HepG2 (cell line): Measurements from ENCODE around the gene ZNF524. TPM values are rescaled to one million over a fixed set of nuclear protein-coding genes. Genes with fewer than 3 reads are reported as not detected.

Experiments used
- BORCS8-MEF2B ChIP-seq: sonication (generic); formaldehyde crosslinking; IDR thresholded peaks from 2 replicates; pipeline ENCODE4 v1.8.0; 2022; ENCODE audit warnings: mild to moderate bottlenecking, missing genetic modification reagents
- DMAP1 ChIP-seq: IDR thresholded peaks from 2 replicates; pipeline ENCODE4 v1.6.1; 2016
- ELF1 ChIP-seq: sonication (generic); formaldehyde crosslinking; IDR thresholded peaks from 2 replicates; pipeline ENCODE4 v1.4.0; 2020; ENCODE audit warnings: missing genetic modification reagents
- ISX ChIP-seq: sonication (generic); formaldehyde crosslinking; conservative IDR thresholded peaks from 2 replicates; pipeline ENCODE4 v1.5.0; 2020; ENCODE audit warnings: missing genetic modification reagents
- MIER2 ChIP-seq: IDR thresholded peaks from 2 replicates; pipeline ENCODE4 v1.6.1; 2016; ENCODE audit warnings: missing biosample characterization, missing genetic modification reagents
- NFKBIZ ChIP-seq: IDR thresholded peaks from 2 replicates; pipeline ENCODE4 v1.6.1; 2018; ENCODE audit warnings: missing genetic modification reagents, missing compliant biosample characterization
- NKX3-1 ChIP-seq: sonication (generic); formaldehyde crosslinking; IDR thresholded peaks from 2 replicates; pipeline ENCODE4 v1.5.0; 2020; ENCODE audit warnings: missing genetic modification reagents
- RERE ChIP-seq: IDR thresholded peaks from 2 replicates; pipeline ENCODE4 v1.6.1; 2016; ENCODE audit warnings: low read depth, missing genetic modification reagents, missing compliant biosample characterization
- SYNCRIP ChIP-seq: fragments of 200-400 bp; formaldehyde crosslinking; IDR thresholded peaks from 2 replicates; pipeline ENCODE4 v1.6.1; 2018; ENCODE audit warnings: mild to moderate bottlenecking, low read depth, low read length; ENCODE audit not compliant: insufficient read depth
- THAP8 ChIP-seq: sonication (generic); formaldehyde crosslinking; IDR thresholded peaks from 2 replicates; pipeline ENCODE4 v1.5.1; 2020; ENCODE audit warnings: missing genetic modification reagents, mild to moderate bottlenecking, borderline replicate concordance
- ZNF563 ChIP-seq: sonication (generic); formaldehyde crosslinking; IDR thresholded peaks from 2 replicates; pipeline ENCODE4 v1.8.0; 2022; ENCODE audit warnings: mild to moderate bottlenecking, moderate library complexity, missing genetic modification reagents
- ZNF784 ChIP-seq: sonication (generic); formaldehyde crosslinking; IDR thresholded peaks from 2 replicates; pipeline ENCODE4 v1.5.1; 2020; ENCODE audit warnings: missing genetic modification reagents, mild to moderate bottlenecking, borderline replicate concordance
- ZSCAN31 ChIP-seq: sonication (generic); formaldehyde crosslinking; IDR thresholded peaks from 2 replicates; pipeline ENCODE4 v1.5.0; 2020; ENCODE audit warnings: low read depth, mild to moderate bottlenecking, missing genetic modification reagents
- polyA plus RNA-seq, 8 experiments: library from polyadenylated mRNA; depleted of rRNA in 3 of 8; stranded (reverse) in 7 of 8; unstranded in 1 of 8; fragments of >200 nt; fragmentation: Illumina TruSeq in 4 of 8; extraction: Trizol in 4 of 8; gene quantifications; 2 replicates each; pipeline versions ENCODE4 v1.2.1 to v1.2.3, GENCODE V29; 2011 to 2016; ENCODE audit warnings: low read depth in 4 of 8, missing spikeins in 1 of 8, mixed read lengths in 1 of 8; ENCODE audit not compliant: insufficient read depth in 1 of 8
- total RNA-seq, 5 experiments: library from RNA; depleted of rRNA; stranded (reverse); fragments of >200 nt; fragmentation: Illumina TruSeq; extraction: Trizol; gene quantifications; 2 replicates each; pipeline ENCODE4 v1.2.3, GENCODE V29; 2016; ENCODE audit warnings: low read depth in 1 of 5
- TF ChIP-seq, protein P1 (sequence below): sonication (generic); formaldehyde crosslinking; IDR thresholded peaks from 2 replicates; pipeline ENCODE4 v1.4.0; 2020; ENCODE audit warnings: low read depth, missing genetic modification reagents
- TF ChIP-seq, protein P2 (sequence below): sonication (generic); formaldehyde crosslinking; IDR thresholded peaks from 2 replicates; pipeline ENCODE4 v1.4.0; 2020; ENCODE audit warnings: missing genetic modification reagents, borderline replicate concordance

The ZNF524 gene
- total and polyA plus RNA-seq, 2 of the 13 experiments (the other 11 are each of a cell fraction or from before 2014, with no cell fraction given): 3.2 to 4.6 TPM

DNA sequence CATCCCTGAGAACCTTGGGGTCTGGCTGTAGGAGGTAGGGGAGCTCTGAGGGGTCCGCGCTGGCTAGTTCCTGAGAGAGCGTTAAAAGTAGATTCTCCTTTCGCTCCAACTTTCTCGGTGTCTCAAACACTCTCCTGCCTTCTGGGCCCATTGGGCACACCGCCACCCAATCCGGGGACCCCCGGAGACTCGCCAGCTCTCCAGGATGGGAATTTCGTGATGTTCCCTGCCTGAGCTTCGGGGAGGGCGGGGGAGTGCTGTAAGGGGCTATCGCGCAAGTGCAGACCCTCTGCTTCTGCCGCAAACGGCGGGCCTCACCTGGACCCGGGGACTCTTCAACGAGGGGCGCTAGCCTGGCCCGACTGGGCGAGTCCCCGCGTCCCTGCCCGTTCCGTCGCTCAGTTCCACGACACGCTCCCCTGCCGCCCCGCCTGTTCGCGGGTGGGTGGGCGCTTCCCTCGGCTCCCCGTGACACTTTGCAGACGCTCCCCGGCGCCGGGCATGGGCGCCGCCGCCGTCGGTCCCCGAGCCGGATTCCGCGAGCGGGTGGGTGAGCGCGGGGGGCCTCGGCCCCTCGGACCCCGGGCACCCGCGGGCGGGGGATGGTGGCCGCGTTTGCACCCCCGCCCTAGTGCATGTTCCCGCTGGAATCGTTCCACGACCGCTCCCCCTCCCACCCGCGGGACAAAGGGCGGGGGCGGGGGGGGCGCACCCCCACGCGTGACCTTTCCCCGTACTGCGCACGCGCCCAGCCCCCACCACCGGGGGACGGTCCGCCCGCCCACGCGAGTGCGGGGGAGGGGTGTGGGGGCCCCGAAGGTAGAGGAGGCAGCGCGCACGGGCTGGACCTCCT is 47.9 kb downstream of the ZNF524 start, which contains the start of gene CCDC106 (continued):
- TF ChIP-seq ZNF784 (CRISPR knock-in tag) (no peak; the same call in 1 of the 2 replicates), DMAP1 (peak; percentile 61; the same call in 1 of the 2 replicates), NFKBIZ (CRISPR knock-in tag) (no peak), THAP8 (no peak), RERE (no peak), ZSCAN31 (peak; percentile 82), ZNF563 (CRISPR knock-in tag) (peak; percentile 58), BORCS8-MEF2B (CRISPR knock-in tag) (no peak; the same call in 1 of the 2 replicates), SYNCRIP (no peak), ISX (no peak), MIER2 (CRISPR knock-in tag) (no peak), ELF1 (CRISPR knock-in tag) (no peak), NKX3-1 (CRISPR knock-in tag) (no peak)
- TF ChIP-seq, protein P1, sequence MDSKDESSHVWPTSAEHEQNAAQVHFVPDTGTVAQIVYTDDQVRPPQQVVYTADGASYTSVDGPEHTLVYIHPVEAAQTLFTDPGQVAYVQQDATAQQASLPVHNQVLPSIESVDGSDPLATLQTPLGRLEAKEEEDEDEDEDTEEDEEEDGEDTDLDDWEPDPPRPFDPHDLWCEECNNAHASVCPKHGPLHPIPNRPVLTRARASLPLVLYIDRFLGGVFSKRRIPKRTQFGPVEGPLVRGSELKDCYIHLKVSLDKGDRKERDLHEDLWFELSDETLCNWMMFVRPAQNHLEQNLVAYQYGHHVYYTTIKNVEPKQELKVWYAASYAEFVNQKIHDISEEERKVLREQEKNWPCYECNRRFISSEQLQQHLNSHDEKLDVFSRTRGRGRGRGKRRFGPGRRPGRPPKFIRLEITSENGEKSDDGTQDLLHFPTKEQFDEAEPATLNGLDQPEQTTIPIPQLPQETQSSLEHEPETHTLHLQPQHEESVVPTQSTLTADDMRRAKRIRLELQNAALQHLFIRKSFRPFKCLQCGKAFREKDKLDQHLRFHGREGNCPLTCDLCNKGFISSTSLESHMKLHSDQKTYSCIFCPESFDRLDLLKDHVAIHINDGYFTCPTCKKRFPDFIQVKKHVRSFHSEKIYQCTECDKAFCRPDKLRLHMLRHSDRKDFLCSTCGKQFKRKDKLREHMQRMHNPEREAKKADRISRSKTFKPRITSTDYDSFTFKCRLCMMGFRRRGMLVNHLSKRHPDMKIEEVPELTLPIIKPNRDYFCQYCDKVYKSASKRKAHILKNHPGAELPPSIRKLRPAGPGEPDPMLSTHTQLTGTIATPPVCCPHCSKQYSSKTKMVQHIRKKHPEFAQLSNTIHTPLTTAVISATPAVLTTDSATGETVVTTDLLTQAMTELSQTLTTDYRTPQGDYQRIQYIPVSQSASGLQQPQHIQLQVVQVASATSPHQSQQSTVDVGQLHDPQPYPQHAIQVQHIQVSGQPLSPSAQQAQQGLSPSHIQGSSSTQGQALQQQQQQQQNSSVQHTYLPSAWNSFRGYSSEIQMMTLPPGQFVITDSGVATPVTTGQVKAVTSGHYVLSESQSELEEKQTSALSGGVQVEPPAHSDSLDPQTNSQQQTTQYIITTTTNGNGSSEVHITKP (CRISPR knock-in tag): no peak
- TF ChIP-seq, protein P2, sequence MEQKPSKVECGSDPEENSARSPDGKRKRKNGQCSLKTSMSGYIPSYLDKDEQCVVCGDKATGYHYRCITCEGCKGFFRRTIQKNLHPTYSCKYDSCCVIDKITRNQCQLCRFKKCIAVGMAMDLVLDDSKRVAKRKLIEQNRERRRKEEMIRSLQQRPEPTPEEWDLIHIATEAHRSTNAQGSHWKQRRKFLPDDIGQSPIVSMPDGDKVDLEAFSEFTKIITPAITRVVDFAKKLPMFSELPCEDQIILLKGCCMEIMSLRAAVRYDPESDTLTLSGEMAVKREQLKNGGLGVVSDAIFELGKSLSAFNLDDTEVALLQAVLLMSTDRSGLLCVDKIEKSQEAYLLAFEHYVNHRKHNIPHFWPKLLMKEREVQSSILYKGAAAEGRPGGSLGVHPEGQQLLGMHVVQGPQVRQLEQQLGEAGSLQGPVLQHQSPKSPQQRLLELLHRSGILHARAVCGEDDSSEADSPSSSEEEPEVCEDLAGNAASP (CRISPR knock-in tag): peak; percentile 59; the same call in 1 of the 2 replicates
